HCT116 (cell line): Measurements from ENCODE around the gene CFAP54. TPM values are rescaled to one million over a fixed set of nuclear protein-coding genes. Genes with fewer than 3 reads are reported as not detected.
"Not testable (repeated sequence)": the region's sequence is repeated elsewhere in the genome, so short reads cannot be mapped to it uniquely, and the experiment has no call there.

Experiments
- ATAC-seq: fragments of 200-7000 bp; cut with Tn5 transposase; 2 replicates; pipeline ENCODE4 v1.9.1; 2020; ENCODE audit warnings: mild to moderate bottlenecking, moderate library complexity
- BruUV-seq: library from RNA; stranded (reverse); fragments of 400-500 nt; replicated peaks from 2 replicates; lab custom pipeline; 2021; lab: Mats Ljungman, UMichigan
- CTCF ChIA-PET: fragments of 300-600 bp; sonication (Branson Sonifier 250); formaldehyde crosslinking; loops from one replicate; lab custom pipeline; 2021; ENCODE audit warnings: antibody characterized with exemption; lab: Charles Lee
- POLR2A ChIA-PET: fragments of 300-600, 350-600 bp; sonication (Branson Sonifier 250); formaldehyde crosslinking; loops from one replicate; lab custom pipeline; 2021; ENCODE audit warnings: antibody characterized with exemption; lab: Charles Lee
- RAD21 ChIA-PET, 2 experiments: fragments of 300-600 bp; sonication (Branson Sonifier 250); formaldehyde crosslinking; loops; one replicate each; lab custom pipeline; 2023; ENCODE audit warnings: low total read pairs in 2 of 2; ENCODE audit not compliant: uncharacterized antibody in 2 of 2, unreplicated experiment in 2 of 2, low non-redundant PET in 1 of 2; lab: Charles Lee
- DNase-seq: peaks from one replicate; pipeline ENCODE4 v3.0.0-alpha.2; 2010; ENCODE audit warnings: low read depth, low spot score
- H2AFZ ChIP-seq: fragments of 200-600 bp; shearing (Covaris generic), sonication (generic); 2 replicates; pipeline ENCODE4 v1.6.1; 2017; ENCODE audit warnings: low read depth, mixed run types, mixed read lengths, antibody characterized with exemption, low read length; ENCODE audit not compliant: poor library complexity, severe bottlenecking
- H3K27ac ChIP-seq: 2 replicates; pipeline ENCODE4 v1.5.1; 2012; ENCODE audit warnings: low read depth, low read length
- H3K27me3 ChIP-seq: fragments of 200-600 bp; sonication (generic); 2 replicates; pipeline ENCODE4 v1.6.1; 2016; ENCODE audit warnings: mixed run types, low read length, mixed read lengths; ENCODE audit not compliant: insufficient read depth
- H3K36me3 ChIP-seq, 2 experiments: fragments of 200-500 bp in 1 of 2; fragments of 200-600 bp in 1 of 2; sonication (Bioruptor generic) in 1 of 2; sonication (generic) in 1 of 2; 2 replicates each; pipeline versions ENCODE4 v1.5.1 to v1.6.1; 2014 to 2016; ENCODE audit warnings: low read length in 2 of 2, inconsistent platforms in 1 of 2, mixed read lengths in 1 of 2, mixed run types in 1 of 2; ENCODE audit not compliant: insufficient read depth in 2 of 2, control insufficient read depth in 1 of 2
- H3K4me1 ChIP-seq, 2 experiments: fragments of 200-600 bp in 1 of 2; sonication (generic) in 1 of 2; 2 replicates each; pipeline versions ENCODE4 v1.5.1 to v1.6.1; 2012 to 2017; ENCODE audit warnings: low read length in 2 of 2, inconsistent platforms in 1 of 2, mild to moderate bottlenecking in 1 of 2, mixed read lengths in 1 of 2, mixed run types in 1 of 2, moderate library complexity in 1 of 2; ENCODE audit not compliant: insufficient read depth in 2 of 2, control insufficient read depth in 1 of 2
- H3K4me2 ChIP-seq: fragments of 200-600 bp; sonication (generic); 2 replicates; pipeline ENCODE4 v1.6.1; 2017; ENCODE audit warnings: mixed run types, low read length, mixed read lengths
- H3K4me3 ChIP-seq, 2 experiments: fragments of 200-600 bp in 1 of 2; sonication (generic) in 1 of 2; replicated peaks in 1 of 2; 2 replicates each; pipeline ENCODE4 v1.5.1; 2011 to 2016; ENCODE audit warnings: low read length in 2 of 2, control low read depth in 1 of 2, low read depth in 1 of 2, mild to moderate bottlenecking in 1 of 2, mixed read lengths in 1 of 2, mixed run types in 1 of 2
- H3K79me2 ChIP-seq: fragments of 200-600 bp; sonication (generic); 2 replicates; pipeline ENCODE4 v1.6.1; 2017; ENCODE audit warnings: mild to moderate bottlenecking, mixed run types, low read length, moderate library complexity, mixed read lengths; ENCODE audit not compliant: insufficient read depth
- H3K9ac ChIP-seq: fragments of 200-600 bp; sonication (generic); 2 replicates; pipeline ENCODE4 v1.6.1; 2016; ENCODE audit warnings: low read length, mixed read lengths
- H3K9me2 ChIP-seq: fragments of 200-600 bp; sonication (generic), shearing (Covaris generic); 2 replicates; pipeline ENCODE4 v1.6.1; 2017; ENCODE audit warnings: mixed run types, mild to moderate bottlenecking, moderate library complexity; ENCODE audit not compliant: insufficient read depth
- H3K9me3 ChIP-seq, 2 experiments: fragments of 200-500 bp in 1 of 2; fragments of 200-600 bp in 1 of 2; sonication (Bioruptor generic) in 1 of 2; sonication (generic) in 1 of 2; 2 replicates each; pipeline ENCODE4 v1.6.1; 2014 to 2017; ENCODE audit warnings: low read length in 2 of 2, mixed read lengths in 2 of 2, inconsistent platforms in 1 of 2, low read depth in 1 of 2, mild to moderate bottlenecking in 1 of 2, mixed run types in 1 of 2, moderate library complexity in 1 of 2; ENCODE audit not compliant: control insufficient read depth in 1 of 2, insufficient read depth in 1 of 2
- H4K20me1 ChIP-seq: fragments of 200-600 bp; sonication (generic), shearing (Covaris generic); 2 replicates; pipeline ENCODE4 v1.6.1; 2017; ENCODE audit warnings: mixed run types, mild to moderate bottlenecking, moderate library complexity; ENCODE audit not compliant: insufficient read depth
- CEBPB ChIP-seq: IDR thresholded peaks from 2 replicates; pipeline ENCODE4 v1.6.1; 2012; ENCODE audit warnings: low read depth
- EGR1 ChIP-seq: IDR thresholded peaks from 2 replicates; pipeline ENCODE4 v1.6.1; 2012; ENCODE audit warnings: low read depth
- ELF1 ChIP-seq: IDR thresholded peaks from 2 replicates; pipeline ENCODE4 v1.6.1; 2012; ENCODE audit warnings: low read depth, borderline replicate concordance
- FOSL1 ChIP-seq: IDR thresholded peaks from 2 replicates; pipeline ENCODE4 v1.6.1; 2012; ENCODE audit warnings: low read depth
- JUND ChIP-seq: IDR thresholded peaks from 2 replicates; pipeline ENCODE4 v1.6.1; 2012
- SP1 ChIP-seq: IDR thresholded peaks from 2 replicates; pipeline ENCODE4 v1.6.1; 2012; ENCODE audit warnings: low read depth
- intact Hi-C: fragments of 100-400 bp; cut with micrococcal nuclease; formaldehyde crosslinking; loops from 2 replicates; pipeline ENCODE4 v1.10.0; 2022
- total RNA-seq: library from RNA; stranded (reverse); gene quantifications from one replicate; pipeline ENCODE4 v1.2.1, GENCODE V29; 2021; ENCODE audit not compliant: unreplicated experiment
- TF ChIP-seq, protein P1 (sequence below): IDR thresholded peaks from 2 replicates; pipeline ENCODE4 v1.6.1; 2012; ENCODE audit warnings: low read depth

Gene CFAP54
- total RNA-seq, 1 experiment from 2014 or later: 0.25 TPM

- Histone ChIP-seq H3K9me2 (no peaks in the 10 kb centered on the region), H3K9ac (no peak overlapping the region), H3K4me1 (peaks cover 8 to 26% of the 10 kb centered on the region in 2 experiments; a peak in 3 of 4 replicates), H4K20me1 (no peaks in the 10 kb centered on the region), H2AFZ (peak overlapping the region; percentile 29), H3K79me2 (no peaks in the 10 kb centered on the region), H3K4me3 (no peak overlapping the region), H3K4me2 (peak overlapping the region; percentile 55), H3K36me3 (no peaks in the 10 kb centered on the region), H3K27ac (no peak overlapping the region), H3K27me3 (no peaks in the 10 kb centered on the region), H3K9me3 (no peaks in the 10 kb centered on the region)
- intact Hi-C loops: no loop called here
- POLR2A ChIA-PET: interaction anchor here (1.1 kb wide), 1 partner anchor 9 kb away, joined by 3 read pairs; no protein-coding TSS in a partner anchor
- no peak for TF ChIP-seq CEBPB
- no peak for TF ChIP-seq EGR1
- TF ChIP-seq ELF1: no peak
- peak; percentile 38; the same call in 1 of the 2 replicates for TF ChIP-seq SP1
- TF ChIP-seq JUND: peak; percentile 57
- TF ChIP-seq, protein P1, sequence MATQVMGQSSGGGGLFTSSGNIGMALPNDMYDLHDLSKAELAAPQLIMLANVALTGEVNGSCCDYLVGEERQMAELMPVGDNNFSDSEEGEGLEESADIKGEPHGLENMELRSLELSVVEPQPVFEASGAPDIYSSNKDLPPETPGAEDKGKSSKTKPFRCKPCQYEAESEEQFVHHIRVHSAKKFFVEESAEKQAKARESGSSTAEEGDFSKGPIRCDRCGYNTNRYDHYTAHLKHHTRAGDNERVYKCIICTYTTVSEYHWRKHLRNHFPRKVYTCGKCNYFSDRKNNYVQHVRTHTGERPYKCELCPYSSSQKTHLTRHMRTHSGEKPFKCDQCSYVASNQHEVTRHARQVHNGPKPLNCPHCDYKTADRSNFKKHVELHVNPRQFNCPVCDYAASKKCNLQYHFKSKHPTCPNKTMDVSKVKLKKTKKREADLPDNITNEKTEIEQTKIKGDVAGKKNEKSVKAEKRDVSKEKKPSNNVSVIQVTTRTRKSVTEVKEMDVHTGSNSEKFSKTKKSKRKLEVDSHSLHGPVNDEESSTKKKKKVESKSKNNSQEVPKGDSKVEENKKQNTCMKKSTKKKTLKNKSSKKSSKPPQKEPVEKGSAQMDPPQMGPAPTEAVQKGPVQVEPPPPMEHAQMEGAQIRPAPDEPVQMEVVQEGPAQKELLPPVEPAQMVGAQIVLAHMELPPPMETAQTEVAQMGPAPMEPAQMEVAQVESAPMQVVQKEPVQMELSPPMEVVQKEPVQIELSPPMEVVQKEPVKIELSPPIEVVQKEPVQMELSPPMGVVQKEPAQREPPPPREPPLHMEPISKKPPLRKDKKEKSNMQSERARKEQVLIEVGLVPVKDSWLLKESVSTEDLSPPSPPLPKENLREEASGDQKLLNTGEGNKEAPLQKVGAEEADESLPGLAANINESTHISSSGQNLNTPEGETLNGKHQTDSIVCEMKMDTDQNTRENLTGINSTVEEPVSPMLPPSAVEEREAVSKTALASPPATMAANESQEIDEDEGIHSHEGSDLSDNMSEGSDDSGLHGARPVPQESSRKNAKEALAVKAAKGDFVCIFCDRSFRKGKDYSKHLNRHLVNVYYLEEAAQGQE: no peak
- TF ChIP-seq FOSL1: peak; percentile 55; the same call in 1 of the 2 replicates
- CTCF ChIA-PET: interaction anchor here (1.0 kb wide), 1 partner anchor 8 kb away, joined by 4 read pairs; no protein-coding TSS in a partner anchor
- DNase-seq (peak; percentile 37), ATAC-seq (peak; percentile 86)
- RAD21 ChIA-PET: no interaction called here
- no TSS peak for BruUV-seq
Observed at GRCh38 chr12:96457191-96457930, 32.0 kb upstream of the CFAP54 start.

DNA sequence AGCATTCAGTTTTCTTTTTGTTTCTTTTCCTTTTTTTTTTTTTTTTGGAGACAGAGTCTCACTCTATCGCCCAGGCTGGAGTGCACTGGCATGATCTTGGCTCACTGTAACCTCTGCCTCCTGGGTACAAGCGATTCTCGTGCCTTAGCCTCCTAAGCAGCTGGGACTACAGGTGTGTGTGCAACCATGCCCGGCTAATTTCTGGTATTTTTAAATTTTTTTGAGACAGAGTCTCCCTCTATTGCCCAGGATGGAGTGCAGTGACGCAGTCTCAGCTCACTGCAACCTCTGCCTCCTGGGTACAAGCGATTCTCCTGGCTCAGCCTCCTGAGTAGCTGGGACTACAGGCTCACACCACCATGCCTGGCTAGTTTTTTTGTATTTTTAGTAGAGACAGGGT lies 30.1 kb upstream of the CFAP54 start:
- H3K27me3 ChIP-seq, H3K9me2 ChIP-seq, H4K20me1 ChIP-seq, H3K9ac ChIP-seq, POLR2A ChIA-PET, H2AFZ ChIP-seq, BruUV-seq, intact Hi-C loops, H3K79me2 ChIP-seq, CTCF ChIA-PET, H3K27ac ChIP-seq, H3K4me2 ChIP-seq, ATAC-seq, H3K4me3 ChIP-seq, DNase-seq, RAD21 ChIA-PET, H3K9me3 ChIP-seq, H3K36me3 ChIP-seq: not testable (repeated sequence)
- H3K4me1 ChIP-seq: peaks cover 8 to 26% of the 10 kb centered on the region in 2 experiments; a peak in 3 of 4 replicates
